ENCODE results near the gene TWF2.

The TWF2 gene

GRCh38 chr3:52221563-52222318 is 17.2 kb downstream of the TWF2 start:
- DNase-seq: peak; percentile 32

GRCh38 chr3:52221141-52221562 is 17.8 kb downstream of the TWF2 start:
- DNase-seq: no peak

GRCh38 chr3:52220380-52221026 is 18.5 kb downstream of the TWF2 start:
- DNase-seq: peak; percentile 21

- DNase-seq: no peak
Measured at GRCh38 chr3:52218937-52219650, 19.9 kb downstream of the TWF2 start.

- no peak for DNase-seq
Measured at GRCh38 chr3:52218454-52218853, 20.5 kb downstream of the TWF2 start.

GRCh38 chr3:52218026-52218425 is 20.9 kb downstream of the TWF2 start:
- no peak for DNase-seq

GRCh38 chr3:52217409-52217805 is 21.6 kb downstream of the TWF2 start:
- DNase-seq: no peak

GRCh38 chr3:52216585-52217408 is 22.2 kb downstream of the TWF2 start:
- DNase-seq: peak; percentile 37

- no peak for DNase-seq
Measured at GRCh38 chr3:52215351-52215750, 23.6 kb downstream of the TWF2 start.

- DNase-seq: no peak
Measured at GRCh38 chr3:52213901-52214300, 25.1 kb downstream of the TWF2 start.

GRCh38 chr3:52213005-52213404 is 26.0 kb downstream of the TWF2 start:
- no peak for DNase-seq

- DNase-seq: no peak
Measured at GRCh38 chr3:52211268-52211891, 27.6 kb downstream of the TWF2 start.

GRCh38 chr3:52210550-52211046 is 28.4 kb downstream of the TWF2 start:
- DNase-seq: no peak

GRCh38 chr3:52210037-52210436 is 28.9 kb downstream of the TWF2 start:
- no peak for DNase-seq

GRCh38 chr3:52208556-52208955 is 30.4 kb downstream of the TWF2 start:
- no peak for DNase-seq

- no peak for DNase-seq
Measured at GRCh38 chr3:52205727-52206372, 33.1 kb downstream of the TWF2 start.

GRCh38 chr3:52204337-52205073 is 34.5 kb downstream of the TWF2 start:
- peak; percentile 48 for DNase-seq

- DNase-seq: no peak
Measured at GRCh38 chr3:52203701-52204100, 35.3 kb downstream of the TWF2 start.

GRCh38 chr3:52202384-52203077 is 36.4 kb downstream of the TWF2 start:
- DNase-seq: no peak

GRCh38 chr3:52200981-52201679 is 37.8 kb downstream of the TWF2 start:
- no peak for DNase-seq
